ENCODE data around the gene KDELR3.

DNA sequence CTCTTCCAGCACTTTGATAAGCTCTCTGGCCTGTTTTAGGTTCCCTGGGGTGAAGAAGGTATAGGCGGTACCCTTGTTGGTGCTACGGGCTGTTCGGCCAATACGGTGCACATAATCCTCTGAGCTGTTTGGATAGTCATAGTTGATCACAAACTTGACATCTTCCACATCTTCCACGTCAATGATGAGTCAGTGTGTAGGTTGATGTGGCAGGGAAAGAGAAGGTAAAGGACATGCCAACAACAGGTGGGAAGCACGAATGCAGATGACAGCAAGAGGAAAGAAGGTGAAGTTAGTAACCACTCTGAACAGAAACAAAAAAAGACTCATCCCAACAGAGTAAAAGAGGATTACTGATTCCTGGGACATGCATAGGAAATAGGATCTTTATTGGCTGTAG is 20.1 kb downstream of the KDELR3 start:
- TF ChIP-seq RAD21 (IDR thresholded peaks at IDR 0.05; ENCODE audit: low read depth) (no peak), TAF1 (IDR thresholded peaks at IDR 0.05; ENCODE audit: low read depth) (no peak), EP300 (IDR thresholded peaks at IDR 0.05; ENCODE audit: borderline replicate concordance) (no peak), YY1 (IDR thresholded peaks at IDR 0.05; ENCODE audit: low read depth) (no peak), CEBPB (IDR thresholded peaks at IDR 0.05) (no peak), TEAD4 (IDR thresholded peaks at IDR 0.05) (no peak), EGR1 (IDR thresholded peaks at IDR 0.05) (no peak), CREB1 (IDR thresholded peaks at IDR 0.05; ENCODE audit: low read depth) (no peak)
- TF ChIP-seq, protein P1, sequence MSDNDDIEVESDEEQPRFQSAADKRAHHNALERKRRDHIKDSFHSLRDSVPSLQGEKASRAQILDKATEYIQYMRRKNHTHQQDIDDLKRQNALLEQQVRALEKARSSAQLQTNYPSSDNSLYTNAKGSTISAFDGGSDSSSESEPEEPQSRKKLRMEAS (IDR thresholded peaks at IDR 0.05): no peak
- TF ChIP-seq, protein P2, sequence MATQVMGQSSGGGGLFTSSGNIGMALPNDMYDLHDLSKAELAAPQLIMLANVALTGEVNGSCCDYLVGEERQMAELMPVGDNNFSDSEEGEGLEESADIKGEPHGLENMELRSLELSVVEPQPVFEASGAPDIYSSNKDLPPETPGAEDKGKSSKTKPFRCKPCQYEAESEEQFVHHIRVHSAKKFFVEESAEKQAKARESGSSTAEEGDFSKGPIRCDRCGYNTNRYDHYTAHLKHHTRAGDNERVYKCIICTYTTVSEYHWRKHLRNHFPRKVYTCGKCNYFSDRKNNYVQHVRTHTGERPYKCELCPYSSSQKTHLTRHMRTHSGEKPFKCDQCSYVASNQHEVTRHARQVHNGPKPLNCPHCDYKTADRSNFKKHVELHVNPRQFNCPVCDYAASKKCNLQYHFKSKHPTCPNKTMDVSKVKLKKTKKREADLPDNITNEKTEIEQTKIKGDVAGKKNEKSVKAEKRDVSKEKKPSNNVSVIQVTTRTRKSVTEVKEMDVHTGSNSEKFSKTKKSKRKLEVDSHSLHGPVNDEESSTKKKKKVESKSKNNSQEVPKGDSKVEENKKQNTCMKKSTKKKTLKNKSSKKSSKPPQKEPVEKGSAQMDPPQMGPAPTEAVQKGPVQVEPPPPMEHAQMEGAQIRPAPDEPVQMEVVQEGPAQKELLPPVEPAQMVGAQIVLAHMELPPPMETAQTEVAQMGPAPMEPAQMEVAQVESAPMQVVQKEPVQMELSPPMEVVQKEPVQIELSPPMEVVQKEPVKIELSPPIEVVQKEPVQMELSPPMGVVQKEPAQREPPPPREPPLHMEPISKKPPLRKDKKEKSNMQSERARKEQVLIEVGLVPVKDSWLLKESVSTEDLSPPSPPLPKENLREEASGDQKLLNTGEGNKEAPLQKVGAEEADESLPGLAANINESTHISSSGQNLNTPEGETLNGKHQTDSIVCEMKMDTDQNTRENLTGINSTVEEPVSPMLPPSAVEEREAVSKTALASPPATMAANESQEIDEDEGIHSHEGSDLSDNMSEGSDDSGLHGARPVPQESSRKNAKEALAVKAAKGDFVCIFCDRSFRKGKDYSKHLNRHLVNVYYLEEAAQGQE (IDR thresholded peaks at IDR 0.05; ENCODE audit: low read depth): no peak

Measured in Ishikawa (cell line).